LNCaP clone FGC (cell line): ENCODE measurements around the gene CTBP2.

Experiments
- DNase-seq: peaks from one replicate; pipeline ENCODE4 v3.0.0-alpha.2; 2011; ENCODE audit warnings: low read depth
- H3K4me3 ChIP-seq: 2 replicates; pipeline ENCODE4 v1.5.1; 2011; ENCODE audit warnings: mild to moderate bottlenecking, low read depth, low read length, control low read depth
- CTCF ChIP-seq: IDR thresholded peaks from 2 replicates; pipeline ENCODE4 v1.5.1; 2012; ENCODE audit warnings: mild to moderate bottlenecking; ENCODE audit not compliant: control insufficient read depth, insufficient read depth; ENCODE audit errors: extremely low read depth

CTBP2 gene

GRCh38 chr10:124983321-124983720, 177.0 kb downstream of the CTBP2 start:
- no peak overlapping the region for H3K4me3 ChIP-seq
- DNase-seq: no peak
- TF ChIP-seq CTCF: no peak

GRCh38 chr10:124978376-124978725, 182.0 kb downstream of the CTBP2 start:
- TF ChIP-seq CTCF: no peak
- no peak for DNase-seq
- no peak overlapping the region for H3K4me3 ChIP-seq

GRCh38 chr10:124977648-124978375, 182.6 kb downstream of the CTBP2 start:
- TF ChIP-seq CTCF: no peak
- H3K4me3 ChIP-seq: no peak overlapping the region
- no peak for DNase-seq

GRCh38 chr10:124977161-124977560, 183.2 kb downstream of the CTBP2 start:
- no peak for DNase-seq
- no peak for TF ChIP-seq CTCF
- no peak overlapping the region for H3K4me3 ChIP-seq

GRCh38 chr10:124975977-124976514, 184.3 kb downstream of the CTBP2 start:
- no peak for DNase-seq
- TF ChIP-seq CTCF: no peak
- H3K4me3 ChIP-seq: no peak overlapping the region

- H3K4me3 ChIP-seq: no peak overlapping the region
- TF ChIP-seq CTCF: no peak
- no peak for DNase-seq
Measured at GRCh38 chr10:124974131-124974530, 186.2 kb downstream of the CTBP2 start.

GRCh38 chr10:124972637-124973036, 187.7 kb downstream of the CTBP2 start:
- no peak for TF ChIP-seq CTCF
- no peak for DNase-seq
- H3K4me3 ChIP-seq: no peak overlapping the region
